GM21526 (cell line): ENCODE results near the gene CHST12.

ENCODE experiments used
- ATAC-seq: cut with Tn5 transposase; IDR thresholded peaks from one replicate; pipeline ENCODE4 v1.9.1; 2021; ENCODE audit warnings: moderate library complexity; ENCODE audit not compliant: unreplicated experiment, low FRiP score

Gene CHST12

DNA sequence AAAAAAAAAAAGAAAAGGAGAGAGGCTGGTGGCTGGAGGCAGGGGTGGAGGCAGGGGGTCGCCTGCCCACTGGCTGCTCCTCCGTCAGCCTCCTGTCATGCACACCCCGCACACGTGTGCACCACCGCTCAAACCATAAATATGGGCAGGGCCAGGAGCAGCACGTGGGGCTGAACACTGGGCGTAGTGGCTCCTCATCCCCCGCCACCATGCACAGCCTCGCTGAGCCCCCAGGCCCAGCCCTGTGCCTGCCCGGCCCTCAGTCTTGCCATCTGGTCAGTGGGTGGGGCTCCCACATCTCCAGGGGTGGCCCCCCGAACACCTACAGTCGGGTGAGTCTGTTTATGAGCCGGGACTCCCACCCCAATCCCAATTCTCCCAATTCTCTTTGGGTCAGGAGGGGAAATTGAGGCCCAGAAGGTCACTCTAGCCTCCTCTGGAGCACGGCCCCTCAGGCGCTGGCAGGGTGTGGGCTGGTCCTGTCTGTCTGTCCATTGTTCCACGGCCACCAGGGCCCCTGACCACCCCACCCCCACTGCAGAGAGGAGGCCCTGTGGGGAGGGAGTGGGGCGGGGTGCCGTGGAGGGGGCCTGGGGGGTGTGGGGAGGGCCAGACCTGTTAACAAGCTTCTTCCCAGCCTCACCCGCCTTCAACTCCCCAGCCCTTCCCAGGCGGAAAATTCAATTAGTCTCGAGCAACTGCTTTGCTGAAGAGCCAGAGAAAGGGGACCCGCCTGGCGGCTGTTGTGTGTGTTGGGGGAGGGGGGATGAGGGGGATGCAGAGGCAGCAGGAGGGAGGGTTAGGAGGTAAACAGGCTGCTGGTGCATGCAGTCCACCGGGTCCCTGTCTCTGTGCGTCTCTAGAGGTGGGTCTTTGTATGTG is 92.2 kb downstream of the CHST12 start:
- no peak for ATAC-seq

DNA sequence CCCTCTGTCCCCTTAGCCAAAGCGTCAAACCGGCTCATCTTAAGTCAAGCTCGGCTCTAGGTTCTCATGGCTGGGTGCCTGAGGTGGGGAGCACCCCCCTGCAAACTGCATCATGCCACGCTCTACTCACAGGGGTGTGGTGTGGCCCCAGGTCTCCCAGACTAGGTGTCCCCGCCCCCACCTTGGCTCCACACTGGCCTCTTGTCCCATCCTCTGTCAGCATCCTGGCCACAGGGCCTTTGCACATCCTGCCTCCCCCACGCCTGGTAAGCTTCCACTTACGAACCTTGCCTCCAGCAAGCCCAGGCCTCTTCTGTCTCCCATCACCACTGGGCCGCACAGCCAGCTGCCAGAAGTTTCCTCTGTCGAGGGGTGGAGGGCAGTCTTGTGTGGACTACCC is 93.0 kb downstream of the CHST12 start:
- no peak for ATAC-seq

DNA sequence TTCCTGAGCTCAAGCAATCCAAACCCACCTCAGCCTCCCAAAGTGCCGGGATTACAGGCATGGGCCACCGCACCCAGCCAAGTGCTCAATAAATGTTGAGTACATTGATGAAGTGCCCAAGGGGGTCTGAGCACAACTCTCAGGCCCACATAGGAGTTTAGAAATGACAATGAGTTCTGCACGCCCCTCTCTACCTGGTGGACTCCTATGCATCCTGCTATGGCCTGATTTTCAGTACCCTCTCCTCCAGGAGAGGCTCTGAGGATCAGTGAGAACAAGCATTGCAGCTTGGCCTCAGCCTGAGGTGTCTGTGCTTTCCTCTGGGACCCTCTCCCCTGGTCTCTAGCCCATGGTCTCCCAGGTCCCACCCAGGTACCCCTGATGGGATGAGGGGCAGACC is 93.7 kb downstream of the CHST12 start:
- no peak for ATAC-seq

DNA sequence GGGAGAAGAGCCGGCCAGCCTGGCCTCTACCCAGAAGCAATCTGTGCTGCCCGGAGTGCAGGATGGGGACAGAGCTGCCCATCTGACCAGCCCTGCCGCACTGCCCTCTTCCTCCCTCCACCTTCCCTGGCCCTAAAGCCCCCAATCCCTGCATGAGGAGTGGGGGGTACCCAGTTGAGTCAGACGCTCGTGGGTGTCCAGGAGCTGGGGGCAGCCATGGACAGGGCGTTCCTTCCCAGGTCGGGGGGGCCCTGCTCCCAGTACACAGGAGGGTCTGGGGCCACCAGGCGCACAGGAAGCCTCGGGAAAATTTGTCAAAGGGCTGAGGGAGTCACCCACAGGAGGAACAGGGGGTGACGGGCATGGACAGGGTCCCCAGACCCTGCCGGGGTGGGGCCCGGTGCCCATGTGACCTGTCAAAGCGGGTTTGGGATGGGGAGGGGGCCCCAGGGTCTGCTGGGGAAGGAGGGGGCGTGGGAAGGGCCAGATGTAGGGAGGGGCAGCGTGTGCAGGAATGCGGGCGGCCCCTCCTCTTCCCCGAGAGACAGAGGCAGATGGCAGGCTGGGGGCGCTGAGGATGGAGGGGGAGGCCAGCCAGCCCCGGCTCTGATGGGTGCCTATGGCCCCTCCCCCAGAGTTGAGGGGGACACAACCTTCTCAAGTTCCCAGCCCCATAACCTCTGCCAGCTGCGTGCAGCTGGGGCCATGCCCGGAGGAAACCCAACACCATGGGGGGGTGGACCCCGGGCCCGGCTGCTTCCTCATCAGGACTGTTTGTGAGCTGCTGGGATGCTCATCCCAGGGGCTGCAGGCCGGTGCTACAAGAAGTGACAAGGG is 94.3 kb downstream of the CHST12 start:
- ATAC-seq = no peak
